Measurements from ENCODE around the gene CCDC85C. TPM values are rescaled to one million over a fixed set of nuclear protein-coding genes. Genes with fewer than 3 reads are reported as not detected.

CCDC85C gene
- total and polyA plus RNA-seq, 2 experiments from 2014 or later, result 4.5 to 24.9 TPM

DNA sequence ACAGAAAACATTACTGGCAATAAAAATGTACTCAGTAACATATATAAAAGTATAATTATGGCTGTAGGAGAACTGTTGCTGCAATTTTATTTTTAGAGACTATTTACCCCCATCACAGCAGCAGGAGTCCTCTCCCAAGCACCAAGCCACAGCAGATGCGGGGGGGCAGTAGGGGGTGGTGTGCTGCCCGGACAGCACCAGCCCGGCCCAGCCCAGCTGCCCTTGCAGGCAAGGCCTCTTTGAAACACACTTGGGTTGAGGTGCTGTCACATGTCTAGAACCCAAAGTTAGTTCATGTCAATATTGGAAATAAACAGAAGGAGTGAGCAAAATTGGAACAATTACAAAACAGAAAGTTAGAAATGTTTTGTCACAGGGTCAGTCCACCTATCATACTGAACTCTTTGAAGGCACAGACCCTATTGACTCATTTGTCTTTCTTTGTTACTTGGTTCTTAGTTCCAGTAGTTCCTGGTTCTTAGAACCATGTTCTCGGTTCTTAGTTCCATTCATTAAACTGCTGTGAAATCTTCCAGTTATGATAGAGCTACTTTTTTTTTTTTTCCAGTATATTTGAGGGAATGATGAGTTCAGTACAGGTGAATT lies 100.1 kb downstream of the CCDC85C start:
- peak overlapping the region; percentile 80; the same call in 1 of the 2 replicates for H3K27ac Mint-ChIP-seq
- ATAC-seq (peak; percentile 19; the same call in 2 of the 3 replicates), DNase-seq (ENCODE audit: low spot score) (no peak)
- H3K27me3 ChIP-seq (ENCODE audit: insufficient read depth), result no peaks in the 10 kb centered on the region
- no peaks in the 10 kb centered on the region for H3K9me3 Mint-ChIP-seq
- H3K27ac ChIP-seq (ENCODE audit: low read depth), result peak overlapping the region; percentile 67
- H3K36me3 Mint-ChIP-seq (ENCODE audit: low read depth), result peaks cover 74% of the 10 kb centered on the region
- peak overlapping the region; percentile 24; the same call in 1 of the 2 replicates for H3K4me3 ChIP-seq
- no peak overlapping the region for H3K4me3 Mint-ChIP-seq
- peaks cover 23% of the 10 kb centered on the region for H3K4me1 ChIP-seq (ENCODE audit: insufficient read depth)
- TF ChIP-seq, protein P1, sequence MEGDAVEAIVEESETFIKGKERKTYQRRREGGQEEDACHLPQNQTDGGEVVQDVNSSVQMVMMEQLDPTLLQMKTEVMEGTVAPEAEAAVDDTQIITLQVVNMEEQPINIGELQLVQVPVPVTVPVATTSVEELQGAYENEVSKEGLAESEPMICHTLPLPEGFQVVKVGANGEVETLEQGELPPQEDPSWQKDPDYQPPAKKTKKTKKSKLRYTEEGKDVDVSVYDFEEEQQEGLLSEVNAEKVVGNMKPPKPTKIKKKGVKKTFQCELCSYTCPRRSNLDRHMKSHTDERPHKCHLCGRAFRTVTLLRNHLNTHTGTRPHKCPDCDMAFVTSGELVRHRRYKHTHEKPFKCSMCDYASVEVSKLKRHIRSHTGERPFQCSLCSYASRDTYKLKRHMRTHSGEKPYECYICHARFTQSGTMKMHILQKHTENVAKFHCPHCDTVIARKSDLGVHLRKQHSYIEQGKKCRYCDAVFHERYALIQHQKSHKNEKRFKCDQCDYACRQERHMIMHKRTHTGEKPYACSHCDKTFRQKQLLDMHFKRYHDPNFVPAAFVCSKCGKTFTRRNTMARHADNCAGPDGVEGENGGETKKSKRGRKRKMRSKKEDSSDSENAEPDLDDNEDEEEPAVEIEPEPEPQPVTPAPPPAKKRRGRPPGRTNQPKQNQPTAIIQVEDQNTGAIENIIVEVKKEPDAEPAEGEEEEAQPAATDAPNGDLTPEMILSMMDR (conservative IDR thresholded peaks at IDR 0.05; ENCODE audit: low read depth in 2 of 2), result no peak
- no peak for TF ChIP-seq ZNF331 (CRISPR knock-in tag; IDR thresholded peaks at IDR 0.05; ENCODE audit: low read depth)
- TF ChIP-seq JUNB (IDR thresholded peaks at IDR 0.05; ENCODE audit: unreplicated experiment), result no peak
- no peak for TF ChIP-seq CREB1 (CRISPR knock-in tag; IDR thresholded peaks at IDR 0.05; ENCODE audit: low read depth)
- TF ChIP-seq, protein P2, sequence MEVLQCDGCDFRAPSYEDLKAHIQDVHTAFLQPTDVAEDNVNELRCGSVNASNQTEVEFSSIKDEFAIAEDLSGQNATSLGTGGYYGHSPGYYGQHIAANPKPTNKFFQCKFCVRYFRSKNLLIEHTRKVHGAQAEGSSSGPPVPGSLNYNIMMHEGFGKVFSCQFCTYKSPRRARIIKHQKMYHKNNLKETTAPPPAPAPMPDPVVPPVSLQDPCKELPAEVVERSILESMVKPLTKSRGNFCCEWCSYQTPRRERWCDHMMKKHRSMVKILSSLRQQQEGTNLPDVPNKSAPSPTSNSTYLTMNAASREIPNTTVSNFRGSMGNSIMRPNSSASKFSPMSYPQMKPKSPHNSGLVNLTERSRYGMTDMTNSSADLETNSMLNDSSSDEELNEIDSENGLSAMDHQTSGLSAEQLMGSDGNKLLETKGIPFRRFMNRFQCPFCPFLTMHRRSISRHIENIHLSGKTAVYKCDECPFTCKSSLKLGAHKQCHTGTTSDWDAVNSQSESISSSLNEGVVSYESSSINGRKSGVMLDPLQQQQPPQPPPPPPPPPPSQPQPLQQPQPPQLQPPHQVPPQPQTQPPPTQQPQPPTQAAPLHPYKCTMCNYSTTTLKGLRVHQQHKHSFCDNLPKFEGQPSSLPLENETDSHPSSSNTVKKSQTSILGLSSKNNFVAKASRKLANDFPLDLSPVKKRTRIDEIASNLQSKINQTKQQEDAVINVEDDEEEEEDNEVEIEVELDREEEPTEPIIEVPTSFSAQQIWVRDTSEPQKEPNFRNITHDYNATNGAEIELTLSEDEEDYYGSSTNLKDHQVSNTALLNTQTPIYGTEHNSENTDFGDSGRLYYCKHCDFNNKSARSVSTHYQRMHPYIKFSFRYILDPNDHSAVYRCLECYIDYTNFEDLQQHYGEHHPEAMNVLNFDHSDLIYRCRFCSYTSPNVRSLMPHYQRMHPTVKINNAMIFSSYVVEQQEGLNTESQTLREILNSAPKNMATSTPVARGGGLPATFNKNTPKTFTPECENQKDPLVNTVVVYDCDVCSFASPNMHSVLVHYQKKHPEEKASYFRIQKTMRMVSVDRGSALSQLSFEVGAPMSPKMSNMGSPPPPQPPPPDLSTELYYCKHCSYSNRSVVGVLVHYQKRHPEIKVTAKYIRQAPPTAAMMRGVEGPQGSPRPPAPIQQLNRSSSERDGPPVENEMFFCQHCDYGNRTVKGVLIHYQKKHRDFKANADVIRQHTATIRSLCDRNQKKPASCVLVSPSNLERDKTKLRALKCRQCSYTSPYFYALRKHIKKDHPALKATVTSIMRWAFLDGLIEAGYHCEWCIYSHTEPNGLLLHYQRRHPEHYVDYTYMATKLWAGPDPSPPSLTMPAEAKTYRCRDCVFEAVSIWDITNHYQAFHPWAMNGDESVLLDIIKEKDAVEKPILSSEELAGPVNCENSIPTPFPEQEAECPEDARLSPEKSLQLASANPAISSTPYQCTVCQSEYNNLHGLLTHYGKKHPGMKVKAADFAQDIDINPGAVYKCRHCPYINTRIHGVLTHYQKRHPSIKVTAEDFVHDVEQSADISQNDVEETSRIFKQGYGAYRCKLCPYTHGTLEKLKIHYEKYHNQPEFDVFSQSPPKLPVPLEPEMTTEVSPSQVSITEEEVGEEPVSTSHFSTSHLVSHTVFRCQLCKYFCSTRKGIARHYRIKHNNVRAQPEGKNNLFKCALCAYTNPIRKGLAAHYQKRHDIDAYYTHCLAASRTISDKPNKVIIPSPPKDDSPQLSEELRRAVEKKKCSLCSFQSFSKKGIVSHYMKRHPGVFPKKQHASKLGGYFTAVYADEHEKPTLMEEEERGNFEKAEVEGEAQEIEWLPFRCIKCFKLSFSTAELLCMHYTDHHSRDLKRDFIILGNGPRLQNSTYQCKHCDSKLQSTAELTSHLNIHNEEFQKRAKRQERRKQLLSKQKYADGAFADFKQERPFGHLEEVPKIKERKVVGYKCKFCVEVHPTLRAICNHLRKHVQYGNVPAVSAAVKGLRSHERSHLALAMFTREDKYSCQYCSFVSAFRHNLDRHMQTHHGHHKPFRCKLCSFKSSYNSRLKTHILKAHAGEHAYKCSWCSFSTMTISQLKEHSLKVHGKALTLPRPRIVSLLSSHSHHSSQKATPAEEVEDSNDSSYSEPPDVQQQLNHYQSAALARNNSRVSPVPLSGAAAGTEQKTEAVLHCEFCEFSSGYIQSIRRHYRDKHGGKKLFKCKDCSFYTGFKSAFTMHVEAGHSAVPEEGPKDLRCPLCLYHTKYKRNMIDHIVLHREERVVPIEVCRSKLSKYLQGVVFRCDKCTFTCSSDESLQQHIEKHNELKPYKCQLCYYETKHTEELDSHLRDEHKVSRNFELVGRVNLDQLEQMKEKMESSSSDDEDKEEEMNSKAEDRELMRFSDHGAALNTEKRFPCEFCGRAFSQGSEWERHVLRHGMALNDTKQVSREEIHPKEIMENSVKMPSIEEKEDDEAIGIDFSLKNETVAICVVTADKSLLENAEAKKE (CRISPR knock-in tag; IDR thresholded peaks at IDR 0.05), result no peak
- no peak for TF ChIP-seq STAT1 (IDR thresholded peaks at IDR 0.05; ENCODE audit: unreplicated experiment)
- TF ChIP-seq, protein P3, sequence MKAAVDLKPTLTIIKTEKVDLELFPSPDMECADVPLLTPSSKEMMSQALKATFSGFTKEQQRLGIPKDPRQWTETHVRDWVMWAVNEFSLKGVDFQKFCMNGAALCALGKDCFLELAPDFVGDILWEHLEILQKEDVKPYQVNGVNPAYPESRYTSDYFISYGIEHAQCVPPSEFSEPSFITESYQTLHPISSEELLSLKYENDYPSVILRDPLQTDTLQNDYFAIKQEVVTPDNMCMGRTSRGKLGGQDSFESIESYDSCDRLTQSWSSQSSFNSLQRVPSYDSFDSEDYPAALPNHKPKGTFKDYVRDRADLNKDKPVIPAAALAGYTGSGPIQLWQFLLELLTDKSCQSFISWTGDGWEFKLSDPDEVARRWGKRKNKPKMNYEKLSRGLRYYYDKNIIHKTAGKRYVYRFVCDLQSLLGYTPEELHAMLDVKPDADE (IDR thresholded peaks at IDR 0.05), result no peak
- no peak for TF ChIP-seq NANOG (IDR thresholded peaks at IDR 0.05; ENCODE audit: borderline replicate concordance)
- TF ChIP-seq EZH2phosphoT487 (IDR thresholded peaks at IDR 0.05; ENCODE audit: unreplicated experiment), result no peak
- TF ChIP-seq POLR2AphosphoS5 (IDR thresholded peaks at IDR 0.05; ENCODE audit: low read depth), result no peak
- TF ChIP-seq, protein P4, sequence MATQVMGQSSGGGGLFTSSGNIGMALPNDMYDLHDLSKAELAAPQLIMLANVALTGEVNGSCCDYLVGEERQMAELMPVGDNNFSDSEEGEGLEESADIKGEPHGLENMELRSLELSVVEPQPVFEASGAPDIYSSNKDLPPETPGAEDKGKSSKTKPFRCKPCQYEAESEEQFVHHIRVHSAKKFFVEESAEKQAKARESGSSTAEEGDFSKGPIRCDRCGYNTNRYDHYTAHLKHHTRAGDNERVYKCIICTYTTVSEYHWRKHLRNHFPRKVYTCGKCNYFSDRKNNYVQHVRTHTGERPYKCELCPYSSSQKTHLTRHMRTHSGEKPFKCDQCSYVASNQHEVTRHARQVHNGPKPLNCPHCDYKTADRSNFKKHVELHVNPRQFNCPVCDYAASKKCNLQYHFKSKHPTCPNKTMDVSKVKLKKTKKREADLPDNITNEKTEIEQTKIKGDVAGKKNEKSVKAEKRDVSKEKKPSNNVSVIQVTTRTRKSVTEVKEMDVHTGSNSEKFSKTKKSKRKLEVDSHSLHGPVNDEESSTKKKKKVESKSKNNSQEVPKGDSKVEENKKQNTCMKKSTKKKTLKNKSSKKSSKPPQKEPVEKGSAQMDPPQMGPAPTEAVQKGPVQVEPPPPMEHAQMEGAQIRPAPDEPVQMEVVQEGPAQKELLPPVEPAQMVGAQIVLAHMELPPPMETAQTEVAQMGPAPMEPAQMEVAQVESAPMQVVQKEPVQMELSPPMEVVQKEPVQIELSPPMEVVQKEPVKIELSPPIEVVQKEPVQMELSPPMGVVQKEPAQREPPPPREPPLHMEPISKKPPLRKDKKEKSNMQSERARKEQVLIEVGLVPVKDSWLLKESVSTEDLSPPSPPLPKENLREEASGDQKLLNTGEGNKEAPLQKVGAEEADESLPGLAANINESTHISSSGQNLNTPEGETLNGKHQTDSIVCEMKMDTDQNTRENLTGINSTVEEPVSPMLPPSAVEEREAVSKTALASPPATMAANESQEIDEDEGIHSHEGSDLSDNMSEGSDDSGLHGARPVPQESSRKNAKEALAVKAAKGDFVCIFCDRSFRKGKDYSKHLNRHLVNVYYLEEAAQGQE (IDR thresholded peaks at IDR 0.05; ENCODE audit: unreplicated experiment), result no peak
- no peak for TF ChIP-seq EZH2 (IDR thresholded peaks at IDR 0.05; ENCODE audit: low read depth, unreplicated experiment)
- TF ChIP-seq ZNF114 (CRISPR knock-in tag; IDR thresholded peaks at IDR 0.05), result no peak
- H3K4me1 Mint-ChIP-seq, result peaks cover 10% of the 10 kb centered on the region
- peaks cover 41% of the 10 kb centered on the region for H3K36me3 ChIP-seq (ENCODE audit: insufficient read depth)
- peaks cover 3% of the 10 kb centered on the region; the same call in 1 of the 2 replicates for H4K20me1 ChIP-seq (replicated peaks; ENCODE audit: insufficient read depth)
- peak overlapping the region; percentile 63 for H3K4me2 ChIP-seq
- no peak overlapping the region for H2AFZ ChIP-seq
- H3K9me2 ChIP-seq (ENCODE audit: insufficient read depth), result no peaks in the 10 kb centered on the region
- no peaks in the 10 kb centered on the region for H3K79me2 ChIP-seq (replicated peaks; ENCODE audit: insufficient read depth)
- H3K27me3 Mint-ChIP-seq (ENCODE audit: insufficient read depth, low read depth, poor library complexity), result peaks cover 2% of the 10 kb centered on the region
- H3F3A ChIP-seq (replicated peaks; ENCODE audit: low read depth), result peaks cover 6% of the 10 kb centered on the region; the same call in 1 of the 2 replicates
